Natural killer cell (primary cell): ENCODE data around the gene GSTT2. TPM values are rescaled to one million over a fixed set of nuclear protein-coding genes. Genes with fewer than 3 reads are reported as not detected.

ENCODE experiments used
- ATAC-seq, 3 donors: fragments of 150-1000 bp in 2 of 3; fragments of 200-7000 bp in 1 of 3; cut with Tn5 transposase; 1 replicate in 1 of 3; 2 replicates in 2 of 3; pipeline ENCODE4 v1.10.0; 2021; ENCODE audit warnings: mild to moderate bottlenecking in 2 of 3, moderate library complexity in 2 of 3
- DNase-seq, 2 donors: peaks; one replicate each; pipeline versions ENCODE4 v3.0.0 to v3.0.0-alpha.2; 2013 to 2021; ENCODE audit warnings: mixed read lengths in 1 of 2
- H3K27ac ChIP-seq: one replicate; pipeline ENCODE4 v1.5.1; 2013; ENCODE audit warnings: mild to moderate bottlenecking, low read length
- H3K27me3 ChIP-seq: one replicate; pipeline ENCODE4 v1.6.1; 2013; ENCODE audit warnings: low read length; ENCODE audit not compliant: control insufficient read depth, insufficient read depth
- H3K36me3 ChIP-seq: one replicate; pipeline ENCODE4 v1.6.1; 2013; ENCODE audit warnings: low read length; ENCODE audit not compliant: control insufficient read depth, insufficient read depth
- H3K4me1 ChIP-seq: one replicate; pipeline ENCODE4 v1.6.1; 2013; ENCODE audit warnings: low read length; ENCODE audit not compliant: control insufficient read depth, insufficient read depth
- H3K4me3 ChIP-seq: one replicate; pipeline ENCODE4 v1.5.1; 2013; ENCODE audit warnings: low read length
- H3K9me3 ChIP-seq: one replicate; pipeline ENCODE4 v1.6.1; 2013; ENCODE audit warnings: low read length; ENCODE audit not compliant: control insufficient read depth, insufficient read depth
- H3K27ac Mint-ChIP-seq, 2 donors: one replicate each; pipeline ENCODE4 v1.8.0; 2022; ENCODE audit warnings: mild to moderate bottlenecking in 2 of 2, mixed read lengths in 2 of 2, moderate library complexity in 1 of 2
- H3K27me3 Mint-ChIP-seq, 2 donors: one replicate each; pipeline ENCODE4 v1.8.0; 2022; ENCODE audit warnings: low read depth in 2 of 2, mixed read lengths in 2 of 2
- H3K36me3 Mint-ChIP-seq: one replicate; pipeline ENCODE4 v1.8.0; 2022; ENCODE audit warnings: mixed read lengths
- H3K4me1 Mint-ChIP-seq, 2 donors: one replicate each; pipeline ENCODE4 v1.8.0; 2022; ENCODE audit warnings: mixed read lengths in 2 of 2
- H3K4me3 Mint-ChIP-seq: one replicate; pipeline ENCODE4 v1.8.0; 2022; ENCODE audit warnings: mild to moderate bottlenecking, moderate library complexity, mixed read lengths
- H3K9me3 Mint-ChIP-seq, 2 donors: one replicate each; pipeline ENCODE4 v1.8.0; 2022; ENCODE audit warnings: mixed read lengths in 2 of 2
- CTCF ChIP-seq: fragments of 200-600 bp; IDR thresholded peaks from one replicate; pipeline ENCODE4 v1.8.0; 2022; ENCODE audit warnings: antibody characterized with exemption
- WGBS: methylation state at CpG from one replicate; pipeline ENCODE4 v1.1.7; 2013; ENCODE audit warnings: missing lambda C conversion rate; ENCODE audit not compliant: insufficient coverage; 5-methylcytosine and 5-hydroxymethylcytosine counted together
- intact Hi-C: fragments of 100-400 bp; cut with micrococcal nuclease; formaldehyde crosslinking; loops from one replicate; pipeline ENCODE4 v1.14.2; 2022
- total RNA-seq, 4 donors: library from RNA; stranded (reverse); fragments of 120-200 nt in 1 of 4; gene quantifications; one replicate each; pipeline versions ENCODE4 v1.2.3 to v1.2.4, GENCODE V29; 2013 to 2022

Gene GSTT2
- total RNA-seq, 3 donors from 2014 or later (not counting 1 experiment from before 2014, with no cell fraction given) = not detected

- Mint-ChIP-seq H3K9me3 (no peaks in the 10 kb centered on the region), H3K36me3 (no peaks in the 10 kb centered on the region), H3K4me1 (peaks cover 22 to 37% of the 10 kb centered on the region in 2 donors), H3K27me3 (no peaks in the 10 kb centered on the region), H3K27ac (no peak overlapping the region), H3K4me3 (no peak overlapping the region)
- H3K4me3 ChIP-seq = no peak overlapping the region
- no peaks in the 10 kb centered on the region for H3K9me3 ChIP-seq
- no peak overlapping the region for H3K27ac ChIP-seq
- no peak for TF ChIP-seq CTCF
- no peaks in the 10 kb centered on the region for H3K4me1 ChIP-seq
- ATAC-seq (no peak), DNase-seq (no peak)
- peaks cover 2% of the 10 kb centered on the region for H3K36me3 ChIP-seq
- H3K27me3 ChIP-seq = no peaks in the 10 kb centered on the region
- intact Hi-C loops = no loop called here
Observed at GRCh38 chr22:24023204-24023789, 43.4 kb downstream of the GSTT2 start.

- Mint-ChIP-seq H3K4me1 (peaks cover 27 to 41% of the 10 kb centered on the region in 2 donors), H3K27ac (no peak overlapping the region), H3K4me3 (no peak overlapping the region), H3K9me3 (no peaks in the 10 kb centered on the region), H3K27me3 (no peaks in the 10 kb centered on the region), H3K36me3 (no peaks in the 10 kb centered on the region)
- ATAC-seq = no peak
- TF ChIP-seq CTCF = no peak
- Histone ChIP-seq H3K9me3 (no peaks in the 10 kb centered on the region), H3K36me3 (peaks cover 2% of the 10 kb centered on the region), H3K27me3 (no peaks in the 10 kb centered on the region), H3K4me1 (no peaks in the 10 kb centered on the region), H3K4me3 (no peak overlapping the region), H3K27ac (no peak overlapping the region)
- no peak for DNase-seq
- 97% methylated on average over 2 of the region's 3 CpGs for WGBS
- intact Hi-C loops = no loop called here
Observed at GRCh38 chr22:24024354-24024753, 44.4 kb downstream of the GSTT2 start.

- peaks cover 36 to 49% of the 10 kb centered on the region in 2 donors for H3K4me1 Mint-ChIP-seq
- Histone ChIP-seq H3K36me3 (peaks cover 2% of the 10 kb centered on the region), H3K9me3 (no peaks in the 10 kb centered on the region), H3K4me3 (no peak overlapping the region), H3K4me1 (no peaks in the 10 kb centered on the region), H3K27ac (no peak overlapping the region), H3K27me3 (no peaks in the 10 kb centered on the region)
- 81% methylated on average over 4 of the region's 6 CpGs for WGBS
- no peaks in the 10 kb centered on the region for H3K9me3 Mint-ChIP-seq
- H3K36me3 Mint-ChIP-seq = no peaks in the 10 kb centered on the region
- ATAC-seq = no peak
- intact Hi-C loops = no loop called here
- no peaks in the 10 kb centered on the region for H3K27me3 Mint-ChIP-seq
- TF ChIP-seq CTCF = no peak
- DNase-seq = no peak
- H3K4me3 Mint-ChIP-seq = no peak overlapping the region
- H3K27ac Mint-ChIP-seq = no peak overlapping the region
Observed at GRCh38 chr22:24025475-24025874, 45.5 kb downstream of the GSTT2 start.

- 91% methylated on average over 2 of the region's 2 CpGs for WGBS
- no peak for ATAC-seq
- Mint-ChIP-seq H3K36me3 (no peaks in the 10 kb centered on the region), H3K27ac (no peak overlapping the region), H3K4me1 (peaks cover 36 to 46% of the 10 kb centered on the region in 2 donors), H3K4me3 (no peak overlapping the region), H3K27me3 (no peaks in the 10 kb centered on the region), H3K9me3 (no peaks in the 10 kb centered on the region)
- no peak for DNase-seq
- Histone ChIP-seq H3K36me3 (peaks cover 2% of the 10 kb centered on the region), H3K4me3 (no peak overlapping the region), H3K4me1 (no peaks in the 10 kb centered on the region), H3K27me3 (no peaks in the 10 kb centered on the region), H3K9me3 (no peaks in the 10 kb centered on the region), H3K27ac (no peak overlapping the region)
- intact Hi-C loops = no loop called here
- no peak for TF ChIP-seq CTCF
Observed at GRCh38 chr22:24026056-24026455, 46.1 kb downstream of the GSTT2 start.
